HG02981 (cell line): ENCODE results near the gene FRMD8.
A peak's percentile ranks its signal among the peaks of the same experiment; 100 is the strongest.

ENCODE experiments used
- ATAC-seq: cut with Tn5 transposase; IDR thresholded peaks from one replicate; pipeline ENCODE4 v1.9.1; 2021; ENCODE audit warnings: mild to moderate bottlenecking, moderate library complexity; ENCODE audit not compliant: unreplicated experiment

FRMD8 gene

GRCh38 chr11:65375012-65375411 lies 11.4 kb upstream of the FRMD8 start:
- ATAC-seq = no peak

GRCh38 chr11:65376138-65376713 lies 10.2 kb upstream of the FRMD8 start:
- no peak for ATAC-seq

GRCh38 chr11:65377036-65377435 lies 9.4 kb upstream of the FRMD8 start:
- ATAC-seq = no peak

GRCh38 chr11:65377777-65378176 lies 8.7 kb upstream of the FRMD8 start:
- no peak for ATAC-seq

GRCh38 chr11:65378208-65378927 lies 8.1 kb upstream of the FRMD8 start:
- ATAC-seq = no peak

- ATAC-seq = no peak
These were observed 7.4 kb upstream of the FRMD8 start for GRCh38 chr11:65378928-65379638.

- ATAC-seq = no peak
These were observed 6.6 kb upstream of the FRMD8 start for GRCh38 chr11:65379698-65380459.

- no peak for ATAC-seq
These were observed 5.8 kb upstream of the FRMD8 start for GRCh38 chr11:65380460-65381119.

GRCh38 chr11:65381716-65382032 lies 4.8 kb upstream of the FRMD8 start:
- peak; percentile 2 for ATAC-seq

- peak; percentile 51 for ATAC-seq
These were observed 4.2 kb upstream of the FRMD8 start, which contains the start of gene SLC25A45 for GRCh38 chr11:65382033-65382803. Gene SLC25A45, minus strand, starts transcription at chr11:65382646. Its CDS starts 695 bp downstream, at chr11:65381951.

- ATAC-seq = no peak
These were observed 3.6 kb upstream of the FRMD8 start for GRCh38 chr11:65382804-65383368.

GRCh38 chr11:65383778-65384177 lies 2.7 kb upstream of the FRMD8 start:
- ATAC-seq = no peak

GRCh38 chr11:65384301-65384889 lies 2.0 kb upstream of the FRMD8 start:
- ATAC-seq = no peak

GRCh38 chr11:65388731-65389130 lies 2.3 kb downstream of the FRMD8 start:
- ATAC-seq = no peak

GRCh38 chr11:65389294-65389980 lies 3.0 kb downstream of the FRMD8 start:
- no peak for ATAC-seq

- no peak for ATAC-seq
These were observed 3.9 kb downstream of the FRMD8 start for GRCh38 chr11:65390099-65390941.

- ATAC-seq = no peak
These were observed 4.6 kb downstream of the FRMD8 start for GRCh38 chr11:65390996-65391395.
